Esophagus muscularis mucosa (tissue), 4 donors: ENCODE measurements around the gene HOXD13.

Experiments used
- CTCF ChIP-seq, 3 experiments: fragments of 200-600 bp in 2 of 3; fragments of 450-650 bp in 1 of 3; sonication (generic) in 2 of 3; IDR thresholded peaks; one replicate each; pipeline ENCODE4 v1.5.1; 2017 to 2019; ENCODE audit warnings: antibody characterized with exemption in 3 of 3, mild to moderate bottlenecking in 2 of 3, moderate library complexity in 1 of 3
- EP300 ChIP-seq: sonication (generic); formaldehyde crosslinking; IDR thresholded peaks from one replicate; pipeline ENCODE4 v1.6.1; 2017; ENCODE audit warnings: antibody characterized with exemption
- POLR2A ChIP-seq: fragments of 450-650 bp; IDR thresholded peaks from one replicate; pipeline ENCODE4 v1.6.1; 2017; ENCODE audit warnings: antibody characterized with exemption, moderate library complexity, mild to moderate bottlenecking, low read depth

- TF ChIP-seq EP300 (no peak), CTCF (IDR thresholded peaks at IDR 0.05) (no peak), POLR2A (no peak)
These were observed 927 bp upstream of the HOXD13 start for GRCh38 chr2:176091329-176092258.
